Fibroblast of lung (primary cell): ENCODE results near the gene CYB5A. TPM values are rescaled to one million over a fixed set of nuclear protein-coding genes. Genes with fewer than 3 reads are reported as not detected.

ENCODE experiments used
- DNase-seq, 2 donors: peaks; one replicate each; pipeline versions ENCODE4 v3.0.0 to v3.0.0-alpha.2; 2010; ENCODE audit warnings: low read depth in 2 of 2
- H2AFZ ChIP-seq: 2 replicates; pipeline ENCODE4 v1.5.1; 2012; ENCODE audit warnings: low read length, control low read depth, inconsistent platforms
- H3K27ac ChIP-seq: 2 replicates; pipeline ENCODE4 v1.5.1; 2011; ENCODE audit warnings: low read length, control low read depth; ENCODE audit not compliant: insufficient read depth
- H3K27me3 ChIP-seq: 2 replicates; pipeline ENCODE4 v1.5.1; 2011; ENCODE audit warnings: mild to moderate bottlenecking, low read length; ENCODE audit not compliant: control insufficient read depth, insufficient read depth
- H3K36me3 ChIP-seq: 2 replicates; pipeline ENCODE4 v1.5.1; 2011; ENCODE audit warnings: low read length; ENCODE audit not compliant: control insufficient read depth, insufficient read depth
- H3K4me1 ChIP-seq: 2 replicates; pipeline ENCODE4 v1.5.1; 2011; ENCODE audit warnings: low read length; ENCODE audit not compliant: control insufficient read depth, insufficient read depth; ENCODE audit errors: extremely low read depth
- H3K4me2 ChIP-seq: 2 replicates; pipeline ENCODE4 v1.5.1; 2011; ENCODE audit warnings: low read length, control low read depth; ENCODE audit not compliant: insufficient read depth; ENCODE audit errors: extremely low read depth
- H3K4me3 ChIP-seq, 4 experiments: fragments of 200-600 bp in 1 of 4; sonication (generic) in 1 of 4; replicated peaks in 1 of 4; 2 replicates each; pipeline ENCODE4 v1.5.1; 2011 to 2016; ENCODE audit warnings: low read length in 4 of 4, low read depth in 3 of 4, mild to moderate bottlenecking in 3 of 4, control low read depth in 2 of 4, inconsistent platforms in 1 of 4, mixed read lengths in 1 of 4; ENCODE audit not compliant: insufficient read depth in 1 of 4; ENCODE audit errors: control extremely low read depth in 1 of 4
- H3K79me2 ChIP-seq: 2 replicates; pipeline ENCODE4 v1.5.1; 2012; ENCODE audit warnings: mild to moderate bottlenecking, low read length, inconsistent platforms; ENCODE audit not compliant: control insufficient read depth, insufficient read depth
- H3K9ac ChIP-seq: 2 replicates; pipeline ENCODE4 v1.5.1; 2011; ENCODE audit warnings: mild to moderate bottlenecking, low read length, control low read depth; ENCODE audit not compliant: insufficient read depth
- H3K9me3 ChIP-seq: 2 replicates; pipeline ENCODE4 v1.5.1; 2012; ENCODE audit warnings: low read depth, low read length; ENCODE audit not compliant: control insufficient read depth, insufficient read depth
- H4K20me1 ChIP-seq: 2 replicates; pipeline ENCODE4 v1.5.1; 2011; ENCODE audit warnings: low read length; ENCODE audit not compliant: control insufficient read depth, insufficient read depth; ENCODE audit errors: extremely low read depth
- EZH2 ChIP-seq: IDR thresholded peaks from 2 replicates; pipeline ENCODE4 v1.5.1; 2012; ENCODE audit warnings: low read length, control low read depth, mild to moderate bottlenecking; ENCODE audit errors: missing control alignments
- polyA plus RNA-seq, 2 donors: library from polyadenylated mRNA; depleted of rRNA in 1 of 2; stranded (reverse) in 1 of 2; unstranded in 1 of 2; fragments of >200 nt; gene quantifications; 2 replicates each; pipeline ENCODE4 v1.2.1, GENCODE V29; 2011 to 2012; ENCODE audit warnings: missing spikeins in 1 of 2
- total RNA-seq: library from RNA; depleted of rRNA; stranded (reverse); fragments of >200 nt; gene quantifications from 2 replicates; pipeline ENCODE4 v1.2.1, GENCODE V29; 2014
- TF ChIP-seq, protein P1 (sequence below), 2 donors: IDR thresholded peaks in 1 of 2; conservative IDR thresholded peaks in 1 of 2; 1 replicate in 1 of 2; 2 replicates in 1 of 2; pipeline ENCODE4 v1.5.1; 2011 to 2012; ENCODE audit warnings: low read length in 2 of 2, control low read depth in 1 of 2, inconsistent platforms in 1 of 2, low read depth in 1 of 2, mild to moderate bottlenecking in 1 of 2

The CYB5A gene
- total and polyA plus RNA-seq, 2 donors (not counting 1 experiment from before 2014, with no cell fraction given) = 111 to 113 TPM

DNA sequence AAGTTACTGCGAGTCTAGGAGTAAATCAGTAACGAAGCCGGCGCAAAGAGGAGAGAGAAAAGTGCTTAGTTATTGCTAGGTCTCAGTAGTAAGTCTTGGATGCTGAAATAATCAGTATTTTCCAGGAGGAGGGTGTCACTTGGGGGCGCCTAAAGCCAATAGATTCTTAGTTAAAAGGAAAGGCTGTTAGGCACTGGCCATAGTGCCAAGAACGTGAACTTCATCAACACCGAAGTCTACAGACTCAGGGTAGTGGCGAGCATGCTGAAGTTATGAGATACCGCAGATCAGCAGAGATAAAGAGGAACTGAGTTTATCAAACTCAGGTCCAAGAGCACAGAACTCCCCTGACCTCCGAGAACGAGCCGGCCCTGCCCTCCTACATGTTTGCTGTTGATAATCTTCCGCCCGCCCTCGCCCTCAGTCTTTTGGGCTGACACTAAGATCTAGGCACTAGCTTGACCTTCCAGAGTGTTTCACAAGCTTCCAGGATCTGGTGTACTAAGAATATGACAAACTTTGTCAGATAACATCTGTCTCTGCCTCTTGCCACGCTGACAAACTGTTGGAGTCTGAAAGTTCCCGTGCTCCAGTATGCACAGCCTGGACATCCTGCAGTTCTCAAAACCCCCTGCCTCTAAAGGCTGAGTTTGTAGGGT lies 49.2 kb downstream of the CYB5A start:
- Histone ChIP-seq H2AFZ (no peak overlapping the region), H3K9me3 (no peaks in the 10 kb centered on the region), H3K79me2 (no peaks in the 10 kb centered on the region), H3K36me3 (no peaks in the 10 kb centered on the region), H4K20me1 (no peaks in the 10 kb centered on the region), H3K9ac (no peak overlapping the region), H3K4me1 (no peaks in the 10 kb centered on the region), H3K4me3 (no peak overlapping the region), H3K27me3 (peaks cover 10% of the 10 kb centered on the region), H3K4me2 (no peak overlapping the region), H3K27ac (no peak overlapping the region)
- DNase-seq = peak in 1 of 2 donors; percentile 18
- no peak for TF ChIP-seq EZH2
- TF ChIP-seq, protein P1, sequence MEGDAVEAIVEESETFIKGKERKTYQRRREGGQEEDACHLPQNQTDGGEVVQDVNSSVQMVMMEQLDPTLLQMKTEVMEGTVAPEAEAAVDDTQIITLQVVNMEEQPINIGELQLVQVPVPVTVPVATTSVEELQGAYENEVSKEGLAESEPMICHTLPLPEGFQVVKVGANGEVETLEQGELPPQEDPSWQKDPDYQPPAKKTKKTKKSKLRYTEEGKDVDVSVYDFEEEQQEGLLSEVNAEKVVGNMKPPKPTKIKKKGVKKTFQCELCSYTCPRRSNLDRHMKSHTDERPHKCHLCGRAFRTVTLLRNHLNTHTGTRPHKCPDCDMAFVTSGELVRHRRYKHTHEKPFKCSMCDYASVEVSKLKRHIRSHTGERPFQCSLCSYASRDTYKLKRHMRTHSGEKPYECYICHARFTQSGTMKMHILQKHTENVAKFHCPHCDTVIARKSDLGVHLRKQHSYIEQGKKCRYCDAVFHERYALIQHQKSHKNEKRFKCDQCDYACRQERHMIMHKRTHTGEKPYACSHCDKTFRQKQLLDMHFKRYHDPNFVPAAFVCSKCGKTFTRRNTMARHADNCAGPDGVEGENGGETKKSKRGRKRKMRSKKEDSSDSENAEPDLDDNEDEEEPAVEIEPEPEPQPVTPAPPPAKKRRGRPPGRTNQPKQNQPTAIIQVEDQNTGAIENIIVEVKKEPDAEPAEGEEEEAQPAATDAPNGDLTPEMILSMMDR (conservative IDR thresholded peaks at IDR 0.05 in 1 of 2, IDR thresholded peaks at IDR 0.05 in 1 of 2; ENCODE audit: low read depth in 1 of 2, low read length in 2 of 2) = peak in 1 of 2 donors; percentile 18

DNA sequence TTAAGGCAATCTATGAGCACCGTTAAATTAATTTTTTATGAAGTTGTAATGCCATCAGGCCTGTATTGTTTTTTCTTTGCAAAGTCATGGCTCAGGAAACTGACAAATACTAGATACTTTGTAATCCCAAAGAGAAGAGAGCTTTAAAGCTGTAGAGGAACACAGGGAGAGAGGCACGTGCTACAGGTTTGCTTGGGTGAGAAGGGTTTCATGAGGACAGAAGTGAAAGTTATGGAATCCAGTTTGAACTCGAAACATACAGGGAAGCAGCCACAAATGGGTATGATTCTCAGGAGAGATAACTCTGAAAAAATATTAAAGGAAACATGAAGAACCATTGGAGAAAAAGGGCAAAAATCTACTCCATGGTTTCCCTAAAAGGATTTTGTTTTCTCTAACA lies 49.8 kb downstream of the CYB5A start:
- Histone ChIP-seq H2AFZ (no peak overlapping the region), H3K79me2 (no peaks in the 10 kb centered on the region), H3K27me3 (peaks cover 10% of the 10 kb centered on the region), H3K4me1 (no peaks in the 10 kb centered on the region), H3K4me2 (no peak overlapping the region), H3K9me3 (no peaks in the 10 kb centered on the region), H3K9ac (no peak overlapping the region), H3K27ac (no peak overlapping the region), H3K36me3 (no peaks in the 10 kb centered on the region), H4K20me1 (no peaks in the 10 kb centered on the region), H3K4me3 (no peak overlapping the region)
- no peak for DNase-seq
- TF ChIP-seq, protein P1 (conservative IDR thresholded peaks at IDR 0.05 in 1 of 2, IDR thresholded peaks at IDR 0.05 in 1 of 2; ENCODE audit: low read depth in 1 of 2, low read length in 2 of 2) = no peak
- no peak for TF ChIP-seq EZH2

DNA sequence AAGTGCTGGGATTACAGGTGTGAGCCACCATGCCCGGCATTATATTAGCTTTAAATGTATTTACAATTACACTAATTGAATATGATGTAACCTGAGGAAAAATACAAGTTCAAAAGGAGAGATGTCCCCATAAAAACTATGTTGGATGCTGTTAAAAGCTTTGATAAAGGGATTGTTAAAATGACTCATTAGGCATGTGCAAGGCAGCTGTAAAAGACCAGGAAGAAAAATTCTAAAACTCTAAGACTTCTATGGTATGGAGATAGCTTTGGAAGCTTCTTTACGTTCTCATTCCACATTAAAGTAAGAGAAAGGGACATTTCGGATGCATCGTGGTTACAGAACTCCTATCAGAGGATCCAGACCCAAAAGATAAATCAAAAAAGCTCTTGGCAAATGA lies 50.3 kb downstream of the CYB5A start:
- no peaks in the 10 kb centered on the region for H3K79me2 ChIP-seq
- no peak for DNase-seq
- TF ChIP-seq, protein P1 (conservative IDR thresholded peaks at IDR 0.05 in 1 of 2, IDR thresholded peaks at IDR 0.05 in 1 of 2; ENCODE audit: low read depth in 1 of 2, low read length in 2 of 2) = no peak
- TF ChIP-seq EZH2 = no peak
- H3K27ac ChIP-seq = no peak overlapping the region
- H3K36me3 ChIP-seq = no peaks in the 10 kb centered on the region
- H3K4me3 ChIP-seq = no peak overlapping the region
- H3K4me2 ChIP-seq = no peak overlapping the region
- no peaks in the 10 kb centered on the region for H3K9me3 ChIP-seq
- H3K4me1 ChIP-seq = no peaks in the 10 kb centered on the region
- H4K20me1 ChIP-seq = no peaks in the 10 kb centered on the region
- H3K27me3 ChIP-seq = peaks cover 10% of the 10 kb centered on the region
- no peak overlapping the region for H3K9ac ChIP-seq
- no peak overlapping the region for H2AFZ ChIP-seq
